HK-2 (cell line): ENCODE results near the gene TMEM50B.
"Not testable (repeated sequence)": the region's sequence is repeated elsewhere in the genome, so short reads cannot be mapped to it uniquely, and the experiment has no call there.

Experiments
- DNase-seq: peaks from one replicate; pipeline ENCODE4 v3.0.0-alpha.2; 2018; ENCODE audit not compliant: unreplicated experiment

Gene TMEM50B

DNA sequence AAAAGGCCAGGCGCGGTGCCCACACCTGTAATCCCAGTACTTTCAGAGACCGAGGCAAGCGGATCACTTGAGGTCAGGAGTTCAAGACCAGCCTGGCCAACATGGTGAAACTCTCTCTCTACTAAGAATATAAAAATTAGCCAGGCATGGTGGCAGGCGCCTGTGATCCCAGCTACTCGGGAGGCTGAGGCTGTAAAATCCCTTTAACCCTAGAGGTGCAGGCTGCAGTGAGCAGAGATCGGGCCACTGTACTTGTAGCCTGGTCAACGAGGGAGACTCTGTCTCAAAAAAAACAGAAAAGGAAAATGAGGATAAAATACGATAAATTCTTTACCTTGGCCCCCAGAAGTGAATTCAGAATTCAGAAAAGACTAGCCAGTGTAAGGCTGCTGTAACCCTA, 1.6 kb downstream of the TMEM50B start:
- no peak for DNase-seq

DNA sequence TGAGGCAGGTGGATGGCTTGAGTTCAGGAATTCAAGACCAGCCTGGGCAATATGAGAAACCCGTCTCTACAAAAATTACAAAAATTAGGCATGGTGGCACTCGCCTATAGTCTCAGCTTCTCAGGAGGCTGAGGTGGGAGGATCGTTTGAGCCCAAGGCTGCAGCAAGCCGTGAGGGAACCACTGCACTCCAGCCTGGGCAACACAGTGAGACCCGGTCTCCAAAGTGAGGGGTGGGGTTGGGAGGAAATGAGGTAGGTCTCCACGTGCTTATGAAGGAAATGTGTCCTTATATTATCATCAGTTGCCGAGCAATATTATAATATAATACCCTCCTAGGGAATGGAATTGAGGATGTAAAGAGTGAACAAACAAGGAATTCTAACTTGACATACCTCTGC, 2.7 kb downstream of the TMEM50B start:
- no peak for DNase-seq

DNA sequence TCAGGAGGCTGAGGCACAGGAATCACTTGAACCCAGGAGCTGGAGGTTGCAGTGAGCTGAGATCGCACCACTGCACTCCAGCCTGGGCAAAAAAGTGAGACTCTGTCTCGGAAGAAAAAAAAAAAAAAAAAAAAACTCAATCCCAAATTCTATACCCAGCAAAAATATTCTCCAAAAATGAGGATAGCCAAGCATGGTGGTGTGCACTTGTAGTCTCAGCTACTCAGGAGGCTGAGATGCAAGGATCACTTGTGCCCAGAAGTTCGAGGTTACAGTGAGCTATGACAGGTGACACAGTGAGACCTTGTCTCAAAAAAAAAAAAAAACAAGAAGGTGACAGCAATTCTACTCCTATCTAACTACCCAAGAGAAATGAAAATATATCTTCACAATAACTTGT, 6.4 kb downstream of the TMEM50B start:
- no peak for DNase-seq

DNA sequence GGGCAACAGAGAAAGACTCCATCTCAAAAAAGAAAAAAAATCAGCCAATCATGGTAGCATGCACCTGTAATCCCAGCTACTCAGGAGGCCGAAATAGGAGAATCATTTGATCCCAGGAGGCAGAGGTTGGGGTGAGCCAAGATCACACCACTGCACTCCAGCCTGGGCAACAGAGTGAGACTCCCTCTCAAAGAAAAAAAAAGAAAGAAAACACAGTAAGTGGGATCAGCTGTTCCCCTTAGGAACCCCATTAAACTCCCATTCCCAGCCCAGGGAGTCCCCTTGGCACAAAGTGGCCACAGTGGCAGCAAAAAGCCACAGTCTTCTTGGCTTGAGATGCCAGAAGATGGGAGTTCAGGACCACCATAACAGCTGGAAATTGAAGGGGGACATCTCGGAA, 9.1 kb downstream of the TMEM50B start:
- no peak for DNase-seq

DNA sequence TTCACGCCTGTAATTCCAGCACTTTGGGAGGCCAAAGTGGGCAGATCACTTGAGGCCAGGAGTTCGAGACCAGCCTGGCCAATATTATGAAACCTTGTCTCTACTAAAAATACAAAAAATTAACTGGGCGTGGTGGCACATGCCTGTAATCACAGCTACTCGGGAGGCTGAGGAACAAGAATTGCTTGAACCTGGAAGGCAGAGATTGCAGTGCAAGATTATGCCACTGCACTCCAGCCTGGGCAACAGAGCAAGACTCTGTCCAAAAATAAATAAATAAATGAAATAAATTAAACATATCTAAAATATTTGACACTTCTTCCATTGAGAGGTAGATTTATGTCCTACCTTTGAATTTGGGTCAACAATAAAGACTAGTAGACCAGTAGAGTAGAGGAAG, 10.6 kb downstream of the TMEM50B start:
- DNase-seq = not testable (repeated sequence)

DNA sequence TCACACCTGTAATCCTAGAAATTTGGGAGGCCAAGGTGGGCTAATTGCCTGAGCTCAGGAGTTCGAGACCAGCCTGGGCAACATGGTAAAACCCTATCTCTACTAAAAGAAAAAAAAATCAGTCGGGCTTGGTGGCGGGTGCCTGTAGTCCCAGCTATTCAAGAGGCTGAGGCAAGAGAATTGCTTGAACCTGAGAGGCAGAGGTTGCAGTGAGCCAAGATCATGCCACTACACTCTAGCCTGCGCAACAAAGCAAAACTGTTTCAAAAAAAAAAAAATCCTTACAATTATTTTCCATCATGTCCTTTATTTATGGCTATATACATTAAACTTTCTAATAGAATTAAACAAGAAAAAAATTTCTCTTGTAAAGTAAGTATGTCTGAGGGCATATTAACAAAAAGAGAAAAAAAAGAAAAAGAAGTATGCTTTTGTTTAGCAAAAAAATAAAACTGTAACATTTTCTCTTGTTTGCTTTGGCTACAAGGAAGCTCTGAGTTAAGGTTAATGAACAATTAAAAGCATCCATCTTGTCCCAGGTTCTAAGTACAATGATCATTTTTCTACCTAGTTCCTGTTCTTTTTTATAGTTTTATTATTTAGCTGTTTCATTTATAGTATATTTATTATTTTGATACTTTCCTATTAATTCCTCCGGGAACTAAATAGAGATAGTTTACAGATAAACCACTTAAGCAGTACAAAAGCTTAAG, 18.1 kb downstream of the TMEM50B start:
- no peak for DNase-seq

DNA sequence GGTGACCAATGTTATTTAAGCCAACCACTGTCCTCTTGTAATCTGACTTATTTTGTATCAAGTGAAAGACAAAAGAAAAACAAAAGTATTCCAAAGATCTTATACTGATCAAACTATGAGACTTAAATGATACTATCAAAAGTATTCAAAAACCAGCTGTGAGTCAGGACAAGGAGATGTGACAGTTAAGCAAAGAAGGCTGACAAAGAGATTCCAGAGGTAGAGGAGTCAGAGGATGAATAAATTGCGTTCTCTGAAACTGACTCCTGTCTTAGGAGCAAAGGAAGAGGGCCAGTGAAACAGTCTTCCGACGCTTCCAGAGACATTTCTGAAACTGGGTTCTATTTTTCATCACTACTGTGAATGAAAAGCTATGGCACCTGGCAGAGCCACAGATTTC, 20.9 kb downstream of the TMEM50B start:
- DNase-seq = no peak

DNA sequence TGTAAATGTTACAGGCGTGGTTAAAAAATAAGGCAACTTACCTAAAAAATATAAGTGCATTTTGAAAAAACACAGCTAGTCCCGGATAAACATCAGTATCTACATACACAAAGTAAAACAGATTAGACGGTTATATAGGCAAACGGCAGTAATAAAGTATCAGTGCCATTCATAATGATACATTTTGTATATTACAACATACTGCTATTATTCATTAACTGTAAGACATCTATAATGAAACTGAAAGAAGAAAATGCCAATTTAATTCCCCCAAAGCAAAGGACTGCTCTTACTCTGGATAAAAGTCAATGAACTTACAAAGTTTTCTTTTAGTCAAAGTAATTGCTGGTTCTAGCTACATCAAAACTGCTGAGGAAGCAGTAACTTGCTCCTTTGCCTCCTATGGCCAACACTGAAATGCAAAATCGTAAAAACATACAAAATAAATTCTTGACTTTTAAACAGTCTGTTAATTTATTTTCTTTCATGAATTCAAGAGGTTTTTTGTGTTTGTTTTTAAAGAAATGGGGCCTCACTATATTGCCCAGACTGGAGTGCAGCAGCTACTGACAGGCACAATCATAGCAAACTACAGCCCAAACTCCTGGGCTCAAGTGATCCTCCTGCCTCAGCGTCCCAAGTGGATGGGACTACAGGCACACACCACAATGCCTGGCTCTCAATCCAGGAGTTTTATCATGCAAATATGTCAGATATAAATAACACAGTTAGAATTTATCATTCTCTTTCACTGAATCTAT, 23.9 kb downstream of the TMEM50B start:
- DNase-seq = no peak

DNA sequence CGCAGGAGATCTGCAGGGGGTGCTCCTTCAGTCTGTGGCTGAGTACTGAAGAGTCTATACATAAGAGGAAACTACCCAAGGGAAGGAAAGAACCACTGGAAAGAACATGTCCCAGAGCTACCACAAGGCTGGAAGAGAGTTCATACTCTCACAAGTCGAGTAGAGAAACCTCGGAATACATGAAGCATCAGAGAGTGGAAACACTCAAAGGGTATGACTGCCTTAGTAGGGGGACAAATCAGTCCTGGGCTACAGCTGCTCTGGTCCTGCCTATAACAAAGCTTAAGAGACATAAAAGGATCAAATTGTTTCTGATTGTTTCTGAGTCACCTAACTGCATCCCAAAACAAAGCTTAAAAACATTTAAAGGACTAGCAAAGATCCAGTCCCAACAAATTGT, 27.4 kb downstream of the TMEM50B start:
- no peak for DNase-seq

DNA sequence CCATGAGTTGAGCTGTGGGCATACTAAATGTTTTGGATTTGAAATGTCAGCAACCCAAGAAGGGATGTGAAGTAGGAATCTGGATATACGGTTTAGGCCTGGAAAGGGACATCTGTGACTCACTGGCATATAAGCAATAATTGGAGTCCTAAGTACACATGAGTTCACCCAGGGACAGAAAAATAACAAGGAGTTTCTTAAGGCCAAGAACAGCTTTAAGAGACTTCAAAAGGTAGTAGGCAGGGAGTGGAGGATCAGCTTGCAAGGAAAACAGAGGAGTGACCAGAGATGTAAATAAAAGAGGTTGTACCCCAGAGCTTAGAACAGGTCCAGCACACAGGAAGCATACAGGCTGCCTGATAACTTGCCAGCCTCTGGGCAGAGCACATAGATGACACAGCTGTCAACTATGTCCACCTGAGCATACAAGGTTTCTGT, 28.1 kb downstream of the TMEM50B start:
- DNase-seq = no peak

DNA sequence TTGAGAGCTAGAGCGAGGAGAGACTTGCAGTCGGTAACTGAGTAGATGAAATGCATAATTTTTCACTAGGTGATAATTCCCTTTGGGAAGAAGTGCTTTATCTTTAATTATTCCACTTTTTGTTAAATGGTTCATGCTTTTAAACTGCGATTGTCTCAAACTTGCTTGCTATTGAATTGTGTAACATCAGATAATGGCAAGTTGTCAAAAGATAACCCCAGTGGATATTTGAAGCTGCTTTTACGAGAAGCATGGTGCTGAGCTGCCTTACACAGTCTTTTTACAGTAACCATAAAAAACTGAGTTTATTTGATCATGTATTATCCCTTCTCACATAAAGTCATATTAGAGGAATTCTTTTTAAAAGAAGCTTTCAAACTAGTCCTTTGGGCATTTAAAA, 30.2 kb downstream of the TMEM50B start:
- DNase-seq = no peak

DNA sequence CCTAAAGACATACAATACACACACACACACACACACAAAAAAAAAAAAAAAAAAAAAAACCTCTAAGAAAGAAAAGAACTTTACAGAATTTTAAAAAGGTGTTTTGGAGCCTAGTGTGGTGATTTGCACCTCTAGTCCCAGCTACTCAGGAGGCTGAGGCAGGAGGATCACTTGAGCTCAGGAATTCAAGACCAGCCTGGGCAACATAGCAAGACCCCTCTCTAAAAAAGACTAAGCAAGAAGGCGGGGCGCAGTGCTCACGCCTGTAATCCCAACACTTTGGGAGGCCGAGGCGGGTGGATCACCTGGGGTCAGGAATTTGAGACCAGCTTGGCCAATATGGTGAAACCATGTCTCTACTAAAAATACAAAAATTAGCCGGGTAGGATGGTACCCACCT, 33.2 kb downstream of the TMEM50B start:
- DNase-seq = not testable (repeated sequence)

DNA sequence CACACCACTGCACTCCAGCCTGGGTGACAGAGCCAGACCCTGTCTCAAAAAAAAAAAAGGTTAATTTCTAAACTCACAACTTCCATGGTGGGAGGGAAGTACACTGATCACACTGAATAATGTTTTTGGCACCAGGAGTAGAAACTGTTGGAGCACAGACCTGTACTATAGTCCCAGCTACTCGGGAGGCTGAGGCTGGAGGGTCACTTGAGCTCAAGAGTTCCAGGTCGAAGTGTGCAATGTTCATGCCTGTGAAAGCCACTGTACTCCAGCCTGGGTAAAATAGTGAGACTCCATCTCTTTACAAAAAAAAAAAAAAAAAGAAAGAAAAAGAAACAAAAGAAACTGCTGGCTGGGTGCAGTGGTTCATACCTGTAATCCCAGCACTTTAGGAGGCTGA, 35.3 kb downstream of the TMEM50B start:
- no peak for DNase-seq

DNA sequence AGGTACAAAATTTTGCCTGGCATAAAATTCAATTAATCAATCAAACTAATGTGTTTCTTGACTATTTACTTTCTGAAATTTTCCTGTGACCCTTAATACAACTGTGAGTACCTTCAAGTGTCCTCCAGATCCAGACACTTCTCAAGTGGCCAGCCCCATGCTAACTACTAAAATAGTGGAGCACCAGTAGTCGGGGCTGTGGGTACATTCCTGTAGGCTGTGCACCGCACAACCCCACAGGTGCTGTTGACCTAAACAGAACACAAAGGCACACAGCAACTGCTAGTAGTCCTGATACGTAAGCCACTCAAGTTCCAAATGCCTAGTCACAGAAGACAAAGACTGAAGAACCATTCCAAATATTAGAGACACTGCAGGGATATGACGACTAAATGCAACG, 36.6 kb downstream of the TMEM50B start:
- DNase-seq = no peak

DNA sequence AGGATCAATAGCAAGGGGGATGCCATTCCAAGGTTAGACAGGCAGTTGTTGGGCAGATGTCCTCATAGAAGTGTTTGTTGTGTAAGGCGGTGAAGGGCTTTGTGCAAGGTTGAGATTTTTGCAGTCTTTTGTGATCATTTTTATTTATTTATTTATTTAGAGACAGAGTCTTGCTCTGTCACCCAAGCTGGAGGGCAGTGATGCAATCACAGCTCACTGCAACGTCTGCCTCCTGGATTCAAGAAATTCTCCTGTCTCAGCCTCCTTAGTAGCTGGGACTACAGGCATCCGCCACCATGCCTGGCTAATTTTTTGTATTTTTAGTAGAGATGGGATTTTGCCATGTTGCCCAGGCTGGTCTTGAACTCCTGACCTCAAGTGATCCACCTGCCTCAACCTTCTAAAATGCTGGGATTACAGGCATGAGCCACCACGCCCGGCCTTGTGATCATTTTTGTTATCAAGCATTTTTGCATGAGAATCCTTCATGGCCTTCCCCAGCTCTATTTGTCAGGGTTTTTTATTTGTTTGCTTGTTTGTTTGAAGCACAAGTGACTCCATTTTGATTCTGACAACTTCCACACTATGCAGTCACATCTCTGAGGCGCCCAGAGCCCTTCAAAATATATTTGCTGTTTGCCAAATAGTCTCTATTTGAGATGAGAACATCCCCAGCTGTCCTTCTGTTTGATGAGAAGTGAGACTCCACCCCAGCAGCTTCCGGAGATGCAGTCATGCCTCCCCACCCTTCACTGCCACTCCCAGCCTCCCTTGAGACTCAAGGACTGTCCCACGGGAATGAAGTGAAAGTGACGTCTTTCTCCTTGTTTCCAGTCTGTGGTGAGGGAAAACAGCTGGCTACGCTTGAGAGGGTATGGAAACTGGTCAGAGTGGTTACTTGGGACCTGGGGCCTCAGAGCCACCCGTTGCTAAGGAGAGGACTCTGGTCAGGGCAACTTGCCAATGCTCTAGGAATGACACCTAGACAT, 38.0 kb downstream of the TMEM50B start:
- DNase-seq = peak; percentile 71

DNA sequence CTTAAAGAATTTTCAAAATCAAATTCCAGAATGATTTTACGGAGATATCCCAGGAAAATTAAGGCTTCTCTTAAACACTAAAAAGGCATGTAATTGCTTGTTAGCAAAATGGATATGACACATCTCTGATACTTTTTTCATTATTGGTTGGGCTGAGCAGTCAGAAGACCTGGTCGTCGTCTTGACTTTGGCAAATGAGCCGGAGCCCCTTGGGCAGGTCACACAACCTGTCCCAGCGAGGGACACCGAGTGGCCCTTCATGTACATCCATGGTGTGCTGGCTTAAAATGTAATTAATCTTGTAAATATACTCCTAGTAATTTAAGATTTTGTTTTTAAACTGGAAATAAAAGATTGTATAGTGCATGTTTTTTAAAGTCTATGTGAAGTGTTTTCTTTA, 42.6 kb downstream of the TMEM50B start:
- no peak for DNase-seq

DNA sequence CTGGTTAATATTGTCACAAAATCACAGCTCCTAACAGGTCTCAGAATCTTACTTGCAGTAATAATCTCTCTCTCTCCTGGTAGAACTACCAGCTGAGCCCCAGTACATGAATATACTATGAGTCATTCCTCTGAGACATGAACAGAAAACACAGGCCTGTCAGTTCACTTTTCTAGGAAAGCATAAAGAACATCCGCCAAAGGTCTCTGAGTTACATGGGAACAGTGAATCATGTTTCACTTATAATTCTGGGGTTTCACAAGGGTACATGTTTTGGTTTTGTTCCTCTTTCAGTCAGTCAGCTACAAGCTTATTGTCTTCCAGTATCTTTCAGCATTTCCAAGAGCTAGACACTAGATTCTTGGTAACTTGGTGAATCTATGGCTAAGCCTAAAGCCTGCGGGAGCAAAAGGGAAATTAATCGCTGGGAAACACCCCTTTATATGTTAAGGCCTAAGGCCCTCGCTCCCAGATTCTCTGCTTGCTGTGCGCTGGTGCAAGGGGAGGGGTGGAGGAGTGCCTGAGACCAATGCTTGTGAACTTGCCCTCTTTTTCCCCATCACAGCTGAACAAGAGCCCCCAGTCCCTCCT, 44.9 kb downstream of the TMEM50B start:
- no peak for DNase-seq

DNA sequence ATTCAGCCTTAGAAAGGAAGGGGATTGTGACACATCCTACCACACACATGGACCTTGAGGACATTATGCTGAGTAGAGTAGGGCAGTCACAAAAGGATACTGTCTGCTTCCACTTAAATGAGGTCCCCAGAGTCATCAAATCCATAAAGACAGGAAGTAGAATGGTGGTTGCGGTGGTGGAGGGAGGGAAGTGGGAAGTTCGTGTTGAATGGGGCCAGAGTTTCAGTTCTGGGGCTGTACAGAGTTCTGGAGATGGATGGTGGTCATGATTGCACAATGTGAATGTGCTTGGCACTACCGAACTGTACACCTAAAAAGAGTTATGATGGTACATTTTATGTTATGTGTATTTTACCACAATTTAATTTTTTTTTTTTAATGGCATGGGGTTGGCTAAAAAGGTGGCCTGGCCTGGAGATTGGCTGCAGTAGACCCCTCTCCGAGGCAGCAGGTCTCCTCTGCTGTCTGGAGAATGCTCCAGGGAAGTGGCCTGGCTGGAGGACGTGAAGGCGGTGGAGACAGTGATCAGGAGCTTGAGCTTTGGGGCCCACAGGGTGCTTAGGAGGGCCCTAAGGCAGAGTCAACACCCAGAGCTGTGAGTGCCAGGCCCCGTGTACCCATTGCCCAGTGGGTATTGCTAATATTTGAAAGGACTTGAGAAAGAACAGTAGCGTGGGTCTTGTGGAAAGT, 46.2 kb downstream of the TMEM50B start:
- no peak for DNase-seq

DNA sequence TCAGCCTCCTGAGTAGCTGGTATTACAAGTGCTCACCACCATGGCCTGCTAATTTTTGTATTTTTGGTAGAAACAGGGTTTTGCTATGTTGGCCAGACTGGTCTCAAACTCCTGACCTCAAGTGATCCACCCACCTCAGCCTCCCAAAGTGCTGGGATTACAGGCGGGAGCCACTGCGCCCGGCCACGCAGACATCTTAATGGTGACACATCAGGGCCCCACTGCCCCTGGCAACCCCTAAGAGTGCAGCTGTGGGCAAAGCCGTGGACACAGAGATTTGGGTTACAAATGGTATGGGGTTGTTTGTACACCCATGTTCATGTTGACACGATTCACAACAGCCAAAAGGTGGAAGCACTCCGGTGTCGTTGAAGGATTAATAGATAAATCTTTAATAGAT, 46.8 kb downstream of the TMEM50B start:
- DNase-seq = no peak

DNA sequence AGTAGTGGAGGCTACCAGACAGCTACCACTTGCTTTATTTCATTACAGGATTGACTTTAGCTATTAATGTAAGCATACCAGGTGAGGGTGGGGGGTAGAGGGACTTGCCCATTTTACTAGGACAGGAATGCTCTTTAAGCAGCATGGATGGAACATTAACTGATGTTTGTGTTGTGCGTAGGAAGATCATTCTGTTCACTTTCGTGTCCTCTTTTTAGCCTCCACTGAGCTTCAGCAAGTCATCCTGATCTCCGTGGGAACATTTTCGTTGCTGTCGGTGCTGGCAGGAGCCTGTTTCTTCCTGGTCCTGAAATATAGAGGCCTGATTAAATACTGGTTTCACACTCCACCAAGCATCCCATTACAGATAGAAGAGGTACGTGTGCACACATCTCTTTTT, 47.3 kb downstream of the TMEM50B start:
- DNase-seq = no peak

DNA sequence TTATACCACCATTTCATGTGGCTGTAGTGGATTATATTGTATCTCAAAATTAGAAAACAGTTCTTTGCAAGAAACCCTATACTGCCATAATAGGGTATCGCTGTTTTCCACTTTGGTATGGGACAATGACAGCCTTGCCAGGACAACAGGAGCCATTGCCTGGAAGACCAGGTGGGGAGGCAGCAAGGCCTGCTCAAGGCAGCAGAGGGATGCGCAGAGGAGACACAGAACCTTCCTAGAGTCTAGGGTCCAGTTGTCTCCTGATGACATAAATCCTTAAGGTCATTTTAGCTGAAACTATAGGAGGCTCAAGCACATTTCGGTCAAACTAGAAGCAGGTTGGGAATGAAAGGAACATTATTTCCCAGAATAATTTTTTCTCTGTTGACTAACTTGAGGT, 48.9 kb downstream of the TMEM50B start:
- no peak for DNase-seq
